T-helper 17 cell (primary cell): ENCODE results near the gene TIMP3. TPM values are rescaled to one million over a fixed set of nuclear protein-coding genes. Genes with fewer than 3 reads are reported as not detected.

ENCODE experiments used
- ATAC-seq: fragments of 150-1000 bp; cut with Tn5 transposase; 2 replicates; pipeline ENCODE4 v1.10.0; 2021; ENCODE audit warnings: mild to moderate bottlenecking, moderate library complexity
- DNase-seq, 3 donors: peaks; one replicate each; pipeline versions ENCODE4 v3.0.0 to v3.0.0-alpha.2; 2020 to 2021
- H3K9me3 ChIP-seq: one replicate; pipeline ENCODE4 v1.7.0; 2013; ENCODE audit warnings: low read length, mild to moderate bottlenecking; ENCODE audit not compliant: control insufficient read depth, poor library complexity, severe bottlenecking
- H3K27ac Mint-ChIP-seq: one replicate; pipeline ENCODE4 v1.8.0; 2022; ENCODE audit warnings: mild to moderate bottlenecking, moderate library complexity, mixed read lengths
- H3K27me3 Mint-ChIP-seq: one replicate; pipeline ENCODE4 v1.8.0; 2022; ENCODE audit warnings: mixed read lengths
- H3K36me3 Mint-ChIP-seq: one replicate; pipeline ENCODE4 v1.8.0; 2022; ENCODE audit warnings: low read depth, mixed read lengths
- H3K4me1 Mint-ChIP-seq: one replicate; pipeline ENCODE4 v1.8.0; 2022; ENCODE audit warnings: mild to moderate bottlenecking, mixed read lengths
- H3K4me3 Mint-ChIP-seq: one replicate; pipeline ENCODE4 v1.8.0; 2022; ENCODE audit warnings: mild to moderate bottlenecking, moderate library complexity, mixed read lengths
- total RNA-seq, 4 donors: library from RNA in 2 of 4; stranded (reverse) in 2 of 4; gene quantifications; one replicate each; pipeline ENCODE4 v1.2.3 and lab custom pipeline; 2022 to 2026

Gene TIMP3
- total RNA-seq, 2 donors from 2014 or later: 0.26 TPM; not detected in 1

GRCh38 chr22:32805361-32805881 is 3.9 kb downstream of the TIMP3 start:
- DNase-seq (no peak), ATAC-seq (no peak)
- peaks cover 4% of the 10 kb centered on the region for H3K4me1 Mint-ChIP-seq
- H3K36me3 Mint-ChIP-seq: peaks cover 3% of the 10 kb centered on the region
- H3K27me3 Mint-ChIP-seq: peaks cover 82% of the 10 kb centered on the region
- no peaks in the 10 kb centered on the region for H3K9me3 ChIP-seq
- no peak overlapping the region for H3K4me3 Mint-ChIP-seq
- H3K27ac Mint-ChIP-seq: no peak overlapping the region

- Mint-ChIP-seq H3K27me3 (peaks cover 84% of the 10 kb centered on the region), H3K4me3 (no peak overlapping the region), H3K27ac (no peak overlapping the region), H3K4me1 (no peaks in the 10 kb centered on the region), H3K36me3 (peaks cover 3% of the 10 kb centered on the region)
- ATAC-seq (no peak), DNase-seq (no peak)
- no peaks in the 10 kb centered on the region for H3K9me3 ChIP-seq
These were observed 4.8 kb downstream of the TIMP3 start for GRCh38 chr22:32806296-32806695.

GRCh38 chr22:32808038-32808445 is 6.5 kb downstream of the TIMP3 start:
- H3K4me1 Mint-ChIP-seq: no peaks in the 10 kb centered on the region
- ATAC-seq: no peak
- peaks cover 84% of the 10 kb centered on the region for H3K27me3 Mint-ChIP-seq
- H3K4me3 Mint-ChIP-seq: no peak overlapping the region
- no peaks in the 10 kb centered on the region for H3K9me3 ChIP-seq
- DNase-seq: no peak
- H3K27ac Mint-ChIP-seq: no peak overlapping the region
- no peaks in the 10 kb centered on the region for H3K36me3 Mint-ChIP-seq

GRCh38 chr22:32809786-32810554 is 8.5 kb downstream of the TIMP3 start:
- no peak for ATAC-seq
- H3K9me3 ChIP-seq: no peaks in the 10 kb centered on the region
- H3K36me3 Mint-ChIP-seq: no peaks in the 10 kb centered on the region
- DNase-seq: no peak
- peaks cover 65% of the 10 kb centered on the region for H3K27me3 Mint-ChIP-seq
- no peak overlapping the region for H3K27ac Mint-ChIP-seq
- no peaks in the 10 kb centered on the region for H3K4me1 Mint-ChIP-seq
- no peak overlapping the region for H3K4me3 Mint-ChIP-seq

GRCh38 chr22:32810555-32811133 is 9.1 kb downstream of the TIMP3 start:
- ATAC-seq: no peak
- no peaks in the 10 kb centered on the region for H3K9me3 ChIP-seq
- Mint-ChIP-seq H3K27me3 (peaks cover 58% of the 10 kb centered on the region), H3K4me1 (no peaks in the 10 kb centered on the region), H3K4me3 (no peak overlapping the region), H3K27ac (no peak overlapping the region), H3K36me3 (no peaks in the 10 kb centered on the region)
- no peak for DNase-seq

- peaks cover 47% of the 10 kb centered on the region for H3K27me3 Mint-ChIP-seq
- no peak overlapping the region for H3K27ac Mint-ChIP-seq
- no peak for DNase-seq
- H3K36me3 Mint-ChIP-seq: no peaks in the 10 kb centered on the region
- H3K9me3 ChIP-seq: no peaks in the 10 kb centered on the region
- no peak for ATAC-seq
- no peaks in the 10 kb centered on the region for H3K4me1 Mint-ChIP-seq
- H3K4me3 Mint-ChIP-seq: no peak overlapping the region
These were observed 10.5 kb downstream of the TIMP3 start for GRCh38 chr22:32811788-32812545.

GRCh38 chr22:32814285-32814860 is 12.9 kb downstream of the TIMP3 start:
- Mint-ChIP-seq H3K27ac (no peak overlapping the region), H3K27me3 (peaks cover 43% of the 10 kb centered on the region), H3K36me3 (no peaks in the 10 kb centered on the region), H3K4me1 (no peaks in the 10 kb centered on the region), H3K4me3 (no peak overlapping the region)
- H3K9me3 ChIP-seq: no peaks in the 10 kb centered on the region
- ATAC-seq: no peak
- DNase-seq: no peak

GRCh38 chr22:32815059-32815458 is 13.6 kb downstream of the TIMP3 start:
- Mint-ChIP-seq H3K27ac (no peak overlapping the region), H3K36me3 (no peaks in the 10 kb centered on the region), H3K4me1 (no peaks in the 10 kb centered on the region), H3K4me3 (no peak overlapping the region), H3K27me3 (peaks cover 42% of the 10 kb centered on the region)
- DNase-seq (no peak), ATAC-seq (no peak)
- H3K9me3 ChIP-seq: no peaks in the 10 kb centered on the region

GRCh38 chr22:32815943-32816342 is 14.4 kb downstream of the TIMP3 start:
- Mint-ChIP-seq H3K4me3 (no peak overlapping the region), H3K36me3 (no peaks in the 10 kb centered on the region), H3K27me3 (peaks cover 38% of the 10 kb centered on the region), H3K27ac (no peak overlapping the region), H3K4me1 (no peaks in the 10 kb centered on the region)
- no peaks in the 10 kb centered on the region for H3K9me3 ChIP-seq
- ATAC-seq (no peak), DNase-seq (no peak)

- no peak overlapping the region for H3K4me3 Mint-ChIP-seq
- DNase-seq: no peak
- H3K27me3 Mint-ChIP-seq: peaks cover 29% of the 10 kb centered on the region
- H3K27ac Mint-ChIP-seq: no peak overlapping the region
- no peak for ATAC-seq
- no peaks in the 10 kb centered on the region for H3K4me1 Mint-ChIP-seq
- H3K36me3 Mint-ChIP-seq: no peaks in the 10 kb centered on the region
- no peaks in the 10 kb centered on the region for H3K9me3 ChIP-seq
These were observed 15.7 kb downstream of the TIMP3 start for GRCh38 chr22:32817137-32817730.

GRCh38 chr22:32818446-32819115 is 17.1 kb downstream of the TIMP3 start:
- Mint-ChIP-seq H3K36me3 (no peaks in the 10 kb centered on the region), H3K27me3 (peaks cover 38% of the 10 kb centered on the region), H3K4me3 (no peak overlapping the region), H3K27ac (no peak overlapping the region), H3K4me1 (no peaks in the 10 kb centered on the region)
- DNase-seq (no peak), ATAC-seq (no peak)
- H3K9me3 ChIP-seq: no peaks in the 10 kb centered on the region

GRCh38 chr22:32819120-32819519 is 17.6 kb downstream of the TIMP3 start:
- no peak overlapping the region for H3K27ac Mint-ChIP-seq
- no peaks in the 10 kb centered on the region for H3K9me3 ChIP-seq
- peaks cover 38% of the 10 kb centered on the region for H3K27me3 Mint-ChIP-seq
- DNase-seq (no peak), ATAC-seq (no peak)
- no peaks in the 10 kb centered on the region for H3K4me1 Mint-ChIP-seq
- no peaks in the 10 kb centered on the region for H3K36me3 Mint-ChIP-seq
- no peak overlapping the region for H3K4me3 Mint-ChIP-seq
